ENCODE data around the gene HOPX. TPM values are rescaled to one million over a fixed set of nuclear protein-coding genes. Genes with fewer than 3 reads are reported as not detected.

Gene HOPX
- 19.6 TPM in 1 of 2 replicates, not detected in the other for total RNA-seq

GRCh38 chr4:56681158-56681852 is at the start of gene HOPX:
Gene HOPX (minus strand): TSS chr4:56681296. CDS start chr4:56657816, 23,480 bp downstream.

Other genes with a start within 250 kb of the HOPX start
- gene PPAT, start 245.7 kb downstream of the HOPX start, total RNA-seq, result 33.2 and 37.1 TPM in 2 replicates
- 116 and 170 TPM in 2 replicates for gene PAICS, start 245.0 kb downstream of the HOPX start, total RNA-seq
- gene SRP72, start 213.7 kb downstream of the HOPX start, total RNA-seq, result 138 and 161 TPM in 2 replicates
- 0.14 TPM in 1 of 2 replicates, not detected in the other for gene ARL9, start 175.5 kb downstream of the HOPX start, total RNA-seq
- gene SPINK2, start 140.4 kb upstream of the HOPX start, total RNA-seq, result not detected in 2 replicates
- gene REST, start 226.6 kb upstream of the HOPX start, total RNA-seq, result 69.3 and 71.0 TPM in 2 replicates

Data from thoracic aorta endothelial cell (primary cell).